Measurements from ENCODE around the gene SMARCA5.

SMARCA5 gene

DNA sequence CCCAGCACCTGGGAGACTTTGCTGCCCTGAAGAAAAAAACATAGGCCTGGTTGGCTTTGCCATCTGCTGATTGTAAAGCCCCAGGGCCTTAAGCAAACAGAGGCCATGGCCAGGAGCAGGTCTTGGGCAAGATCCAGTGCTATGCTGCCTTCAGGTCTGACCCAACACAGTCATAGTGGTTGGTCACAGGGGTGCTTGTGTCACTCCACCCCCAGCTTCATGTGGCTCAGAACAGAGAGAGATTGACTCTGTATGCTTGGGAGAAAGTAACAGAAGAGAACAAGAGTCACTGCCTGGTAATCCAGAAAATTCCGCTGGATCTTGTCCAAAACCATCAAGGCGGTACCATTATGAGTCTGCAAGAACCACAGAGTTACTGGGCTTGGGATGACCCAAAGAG is 24.4 kb upstream of the SMARCA5 start:
- H3K4me3 ChIP-seq (ENCODE audit: low read depth, low read length) = no peak overlapping the region
- POLR2A ChIA-PET = no interaction called here
- H3K36me3 ChIP-seq (ENCODE audit: control insufficient read depth in 2 of 2, insufficient read depth in 1 of 2, low read length in 2 of 2) = no peaks in the 10 kb centered on the region
- no peak overlapping the region for H3K27ac ChIP-seq (ENCODE audit: extremely low read depth, low read depth, low read length)
- CTCF ChIA-PET = no interaction called here
- no peaks in the 10 kb centered on the region for H3K4me1 ChIP-seq (ENCODE audit: control insufficient read depth, insufficient read depth, low read length)
- H3K9me3 ChIP-seq (ENCODE audit: control insufficient read depth, insufficient read depth, low read depth, low read length) = no peaks in the 10 kb centered on the region
- TF ChIP-seq ZNF792 (tag by site-specific recombination; IDR thresholded peaks at IDR 0.05) (no peak), ZNF146 (tag by site-specific recombination; IDR thresholded peaks at IDR 0.05) (no peak), TCF7L2 (IDR thresholded peaks at IDR 0.05; ENCODE audit: borderline replicate concordance, low read depth, low read length) (no peak), ZBTB17 (tag by site-specific recombination; IDR thresholded peaks at IDR 0.05) (no peak), HOXC10 (CRISPR knock-in tag; IDR thresholded peaks at IDR 0.05) (no peak), YY2 (tag by site-specific recombination; IDR thresholded peaks at IDR 0.05) (no peak), GLIS2 (tag by site-specific recombination; IDR thresholded peaks at IDR 0.05) (no peak), ZNF404 (tag by site-specific recombination; IDR thresholded peaks at IDR 0.05) (no peak), ZNF664 (tag by site-specific recombination; IDR thresholded peaks at IDR 0.05) (no peak)

DNA sequence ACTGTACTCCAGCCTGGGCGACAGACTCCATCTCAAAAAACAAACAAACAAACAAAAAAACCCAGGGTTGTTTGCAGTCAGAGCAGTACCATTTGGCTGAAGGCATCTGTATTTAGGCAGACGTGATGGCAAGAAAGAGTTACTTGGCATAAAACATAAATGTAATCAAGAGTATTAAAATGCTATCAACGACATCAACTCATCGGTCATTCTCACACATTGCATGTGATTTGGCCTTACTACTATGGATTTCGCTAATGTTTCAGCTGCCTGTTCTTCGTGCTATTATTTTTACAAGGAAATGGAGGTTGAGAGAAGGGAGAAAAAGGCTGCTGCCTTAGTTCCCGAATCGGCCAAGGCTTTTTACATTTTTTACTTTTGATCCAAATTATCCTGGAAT is 15.5 kb upstream of the SMARCA5 start:
- CTCF ChIA-PET = no interaction called here
- no peak overlapping the region for H3K4me3 ChIP-seq (ENCODE audit: low read depth, low read length)
- H3K36me3 ChIP-seq (ENCODE audit: control insufficient read depth in 2 of 2, insufficient read depth in 1 of 2, low read length in 2 of 2) = no peaks in the 10 kb centered on the region
- TF ChIP-seq, protein P1, sequence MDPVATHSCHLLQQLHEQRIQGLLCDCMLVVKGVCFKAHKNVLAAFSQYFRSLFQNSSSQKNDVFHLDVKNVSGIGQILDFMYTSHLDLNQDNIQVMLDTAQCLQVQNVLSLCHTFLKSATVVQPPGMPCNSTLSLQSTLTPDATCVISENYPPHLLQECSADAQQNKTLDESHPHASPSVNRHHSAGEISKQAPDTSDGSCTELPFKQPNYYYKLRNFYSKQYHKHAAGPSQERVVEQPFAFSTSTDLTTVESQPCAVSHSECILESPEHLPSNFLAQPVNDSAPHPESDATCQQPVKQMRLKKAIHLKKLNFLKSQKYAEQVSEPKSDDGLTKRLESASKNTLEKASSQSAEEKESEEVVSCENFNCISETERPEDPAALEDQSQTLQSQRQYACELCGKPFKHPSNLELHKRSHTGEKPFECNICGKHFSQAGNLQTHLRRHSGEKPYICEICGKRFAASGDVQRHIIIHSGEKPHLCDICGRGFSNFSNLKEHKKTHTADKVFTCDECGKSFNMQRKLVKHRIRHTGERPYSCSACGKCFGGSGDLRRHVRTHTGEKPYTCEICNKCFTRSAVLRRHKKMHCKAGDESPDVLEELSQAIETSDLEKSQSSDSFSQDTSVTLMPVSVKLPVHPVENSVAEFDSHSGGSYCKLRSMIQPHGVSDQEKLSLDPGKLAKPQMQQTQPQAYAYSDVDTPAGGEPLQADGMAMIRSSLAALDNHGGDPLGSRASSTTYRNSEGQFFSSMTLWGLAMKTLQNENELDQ (tag by site-specific recombination; IDR thresholded peaks at IDR 0.05; ENCODE audit: low read depth) = no peak
- TF ChIP-seq YY1 (tag by site-specific recombination; IDR thresholded peaks at IDR 0.05) = no peak
- TF ChIP-seq ZBTB20 (tag by site-specific recombination; IDR thresholded peaks at IDR 0.05) = no peak
- H3K4me1 ChIP-seq (ENCODE audit: control insufficient read depth, insufficient read depth, low read length) = no peaks in the 10 kb centered on the region
- no peak overlapping the region for H3K27ac ChIP-seq (ENCODE audit: extremely low read depth, low read depth, low read length)
- H3K9me3 ChIP-seq (ENCODE audit: control insufficient read depth, insufficient read depth, low read depth, low read length) = no peaks in the 10 kb centered on the region
- POLR2A ChIA-PET = no interaction called here

DNA sequence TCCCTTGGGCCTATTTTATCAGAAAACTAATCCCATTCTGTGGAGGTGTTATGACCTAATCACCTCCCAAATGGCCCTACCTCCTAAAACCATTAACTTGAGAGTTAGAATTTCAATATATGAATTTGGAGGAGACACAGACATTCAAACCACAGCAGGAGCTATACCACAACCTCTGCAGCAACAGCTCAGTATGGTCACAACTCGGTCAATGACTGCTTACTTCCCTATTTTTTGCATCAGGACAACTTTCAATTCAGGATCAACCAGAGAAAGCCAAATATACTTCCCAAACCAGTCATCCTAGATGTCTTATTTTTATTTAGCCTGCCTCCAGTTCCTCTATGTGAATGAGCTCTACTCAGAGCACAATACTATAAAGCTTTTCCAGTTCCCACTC is 11.3 kb upstream of the SMARCA5 start:
- CTCF ChIA-PET = interaction anchor here (0.7 to 0.9 kb wide), 2 partner anchors 11 to 203 kb away, joined by 3 read pairs; no protein-coding TSS in a partner anchor

More for the DNA sequence above, 11.3 kb upstream of the SMARCA5 start:
- POLR2A ChIA-PET = no interaction called here
- Histone ChIP-seq H3K4me1 (ENCODE audit: control insufficient read depth, insufficient read depth, low read length) (no peaks in the 10 kb centered on the region), H3K27ac (ENCODE audit: extremely low read depth, low read depth, low read length) (no peak overlapping the region), H3K9me3 (ENCODE audit: control insufficient read depth, insufficient read depth, low read depth, low read length) (no peaks in the 10 kb centered on the region), H3K4me3 (ENCODE audit: low read depth, low read length) (no peak overlapping the region), H3K36me3 (ENCODE audit: control insufficient read depth in 2 of 2, insufficient read depth in 1 of 2, low read length in 2 of 2) (no peaks in the 10 kb centered on the region)
- no peak for TF ChIP-seq SP3 (tag by site-specific recombination; IDR thresholded peaks at IDR 0.05)
- TF ChIP-seq, protein P2, sequence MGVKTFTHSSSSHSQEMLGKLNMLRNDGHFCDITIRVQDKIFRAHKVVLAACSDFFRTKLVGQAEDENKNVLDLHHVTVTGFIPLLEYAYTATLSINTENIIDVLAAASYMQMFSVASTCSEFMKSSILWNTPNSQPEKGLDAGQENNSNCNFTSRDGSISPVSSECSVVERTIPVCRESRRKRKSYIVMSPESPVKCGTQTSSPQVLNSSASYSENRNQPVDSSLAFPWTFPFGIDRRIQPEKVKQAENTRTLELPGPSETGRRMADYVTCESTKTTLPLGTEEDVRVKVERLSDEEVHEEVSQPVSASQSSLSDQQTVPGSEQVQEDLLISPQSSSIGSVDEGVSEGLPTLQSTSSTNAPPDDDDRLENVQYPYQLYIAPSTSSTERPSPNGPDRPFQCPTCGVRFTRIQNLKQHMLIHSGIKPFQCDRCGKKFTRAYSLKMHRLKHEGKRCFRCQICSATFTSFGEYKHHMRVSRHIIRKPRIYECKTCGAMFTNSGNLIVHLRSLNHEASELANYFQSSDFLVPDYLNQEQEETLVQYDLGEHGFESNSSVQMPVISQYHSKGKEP (tag by site-specific recombination; IDR thresholded peaks at IDR 0.05) = no peak
- no peak for TF ChIP-seq ZNF654 (tag by site-specific recombination; IDR thresholded peaks at IDR 0.05; ENCODE audit: low read depth)
- no peak for TF ChIP-seq ZNF157 (tag by site-specific recombination; IDR thresholded peaks at IDR 0.05)
- no peak for TF ChIP-seq ZFP41 (tag by site-specific recombination; IDR thresholded peaks at IDR 0.05; ENCODE audit: borderline replicate concordance)
- no peak for TF ChIP-seq ZNF394 (tag by site-specific recombination; IDR thresholded peaks at IDR 0.05; ENCODE audit: borderline replicate concordance)
- no peak for TF ChIP-seq ZNF600 (tag by site-specific recombination; IDR thresholded peaks at IDR 0.05)
- no peak for TF ChIP-seq ZNF514 (tag by site-specific recombination; IDR thresholded peaks at IDR 0.05)
- TF ChIP-seq SALL2 (tag by site-specific recombination; IDR thresholded peaks at IDR 0.05; ENCODE audit: borderline replicate concordance) = no peak
- TF ChIP-seq, protein P3, sequence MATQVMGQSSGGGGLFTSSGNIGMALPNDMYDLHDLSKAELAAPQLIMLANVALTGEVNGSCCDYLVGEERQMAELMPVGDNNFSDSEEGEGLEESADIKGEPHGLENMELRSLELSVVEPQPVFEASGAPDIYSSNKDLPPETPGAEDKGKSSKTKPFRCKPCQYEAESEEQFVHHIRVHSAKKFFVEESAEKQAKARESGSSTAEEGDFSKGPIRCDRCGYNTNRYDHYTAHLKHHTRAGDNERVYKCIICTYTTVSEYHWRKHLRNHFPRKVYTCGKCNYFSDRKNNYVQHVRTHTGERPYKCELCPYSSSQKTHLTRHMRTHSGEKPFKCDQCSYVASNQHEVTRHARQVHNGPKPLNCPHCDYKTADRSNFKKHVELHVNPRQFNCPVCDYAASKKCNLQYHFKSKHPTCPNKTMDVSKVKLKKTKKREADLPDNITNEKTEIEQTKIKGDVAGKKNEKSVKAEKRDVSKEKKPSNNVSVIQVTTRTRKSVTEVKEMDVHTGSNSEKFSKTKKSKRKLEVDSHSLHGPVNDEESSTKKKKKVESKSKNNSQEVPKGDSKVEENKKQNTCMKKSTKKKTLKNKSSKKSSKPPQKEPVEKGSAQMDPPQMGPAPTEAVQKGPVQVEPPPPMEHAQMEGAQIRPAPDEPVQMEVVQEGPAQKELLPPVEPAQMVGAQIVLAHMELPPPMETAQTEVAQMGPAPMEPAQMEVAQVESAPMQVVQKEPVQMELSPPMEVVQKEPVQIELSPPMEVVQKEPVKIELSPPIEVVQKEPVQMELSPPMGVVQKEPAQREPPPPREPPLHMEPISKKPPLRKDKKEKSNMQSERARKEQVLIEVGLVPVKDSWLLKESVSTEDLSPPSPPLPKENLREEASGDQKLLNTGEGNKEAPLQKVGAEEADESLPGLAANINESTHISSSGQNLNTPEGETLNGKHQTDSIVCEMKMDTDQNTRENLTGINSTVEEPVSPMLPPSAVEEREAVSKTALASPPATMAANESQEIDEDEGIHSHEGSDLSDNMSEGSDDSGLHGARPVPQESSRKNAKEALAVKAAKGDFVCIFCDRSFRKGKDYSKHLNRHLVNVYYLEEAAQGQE (tag by site-specific recombination; IDR thresholded peaks at IDR 0.05) = no peak
- TF ChIP-seq ZNF660 (tag by site-specific recombination; IDR thresholded peaks at IDR 0.05) = no peak
- no peak for TF ChIP-seq ZNF266 (tag by site-specific recombination; IDR thresholded peaks at IDR 0.05; ENCODE audit: low read depth)
- TF ChIP-seq MYNN (tag by site-specific recombination; IDR thresholded peaks at IDR 0.05; ENCODE audit: borderline replicate concordance) = no peak
- TF ChIP-seq SCRT2 (tag by site-specific recombination; IDR thresholded peaks at IDR 0.05) = no peak
- TF ChIP-seq YY2 (tag by site-specific recombination; IDR thresholded peaks at IDR 0.05) = no peak
- no peak for TF ChIP-seq ZNF366 (tag by site-specific recombination; conservative IDR thresholded peaks at IDR 0.05)
